ENCODE measurements around the gene RIN3. TPM values are rescaled to one million over a fixed set of nuclear protein-coding genes. Genes with fewer than 3 reads are reported as not detected.

The RIN3 gene
- total RNA-seq, 1 experiment from 2014 or later: 10.9 TPM

DNA sequence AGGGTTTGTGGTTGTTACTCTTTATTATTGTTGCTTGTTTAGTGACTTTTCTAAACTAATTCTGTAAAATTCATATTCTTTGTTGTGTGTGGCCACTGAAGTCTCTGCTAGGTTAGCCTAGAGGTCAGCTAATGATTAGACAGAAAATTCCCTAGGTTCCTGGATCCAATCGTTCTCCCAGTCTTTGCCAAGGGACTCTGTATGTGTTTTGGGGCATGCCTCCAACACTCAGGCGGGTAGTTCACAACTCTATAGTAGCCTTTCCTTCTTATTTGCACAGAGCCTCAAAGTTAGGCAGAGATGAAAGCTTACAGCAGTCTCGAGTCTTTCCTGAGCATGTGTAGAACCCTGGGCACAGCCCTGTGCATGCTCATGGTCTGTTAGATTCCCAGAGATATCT is 32.7 kb upstream of the RIN3 start:
- H3K27me3 ChIP-seq (ENCODE audit: control insufficient read depth, insufficient read depth, low read length): no peaks in the 10 kb centered on the region
- CTCF ChIA-PET: no interaction called here
- DNase-seq (ENCODE audit: low read depth, low spot score): no peak
- POLR2A ChIA-PET: no interaction called here
- no peaks in the 10 kb centered on the region for H3K4me1 ChIP-seq (ENCODE audit: control insufficient read depth, insufficient read depth, low read length)
- intact Hi-C loops (cut with micrococcal nuclease; ENCODE audit: unreplicated experiment): no loop called here
- H3K27ac ChIP-seq (ENCODE audit: low read length): no peak overlapping the region
- no TSS peak for BruUV-seq (replicated peaks)
- TF ChIP-seq, protein P1, sequence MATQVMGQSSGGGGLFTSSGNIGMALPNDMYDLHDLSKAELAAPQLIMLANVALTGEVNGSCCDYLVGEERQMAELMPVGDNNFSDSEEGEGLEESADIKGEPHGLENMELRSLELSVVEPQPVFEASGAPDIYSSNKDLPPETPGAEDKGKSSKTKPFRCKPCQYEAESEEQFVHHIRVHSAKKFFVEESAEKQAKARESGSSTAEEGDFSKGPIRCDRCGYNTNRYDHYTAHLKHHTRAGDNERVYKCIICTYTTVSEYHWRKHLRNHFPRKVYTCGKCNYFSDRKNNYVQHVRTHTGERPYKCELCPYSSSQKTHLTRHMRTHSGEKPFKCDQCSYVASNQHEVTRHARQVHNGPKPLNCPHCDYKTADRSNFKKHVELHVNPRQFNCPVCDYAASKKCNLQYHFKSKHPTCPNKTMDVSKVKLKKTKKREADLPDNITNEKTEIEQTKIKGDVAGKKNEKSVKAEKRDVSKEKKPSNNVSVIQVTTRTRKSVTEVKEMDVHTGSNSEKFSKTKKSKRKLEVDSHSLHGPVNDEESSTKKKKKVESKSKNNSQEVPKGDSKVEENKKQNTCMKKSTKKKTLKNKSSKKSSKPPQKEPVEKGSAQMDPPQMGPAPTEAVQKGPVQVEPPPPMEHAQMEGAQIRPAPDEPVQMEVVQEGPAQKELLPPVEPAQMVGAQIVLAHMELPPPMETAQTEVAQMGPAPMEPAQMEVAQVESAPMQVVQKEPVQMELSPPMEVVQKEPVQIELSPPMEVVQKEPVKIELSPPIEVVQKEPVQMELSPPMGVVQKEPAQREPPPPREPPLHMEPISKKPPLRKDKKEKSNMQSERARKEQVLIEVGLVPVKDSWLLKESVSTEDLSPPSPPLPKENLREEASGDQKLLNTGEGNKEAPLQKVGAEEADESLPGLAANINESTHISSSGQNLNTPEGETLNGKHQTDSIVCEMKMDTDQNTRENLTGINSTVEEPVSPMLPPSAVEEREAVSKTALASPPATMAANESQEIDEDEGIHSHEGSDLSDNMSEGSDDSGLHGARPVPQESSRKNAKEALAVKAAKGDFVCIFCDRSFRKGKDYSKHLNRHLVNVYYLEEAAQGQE (IDR thresholded peaks at IDR 0.05; ENCODE audit: insufficient read depth in 1 of 2, low read depth in 2 of 2, low read length in 1 of 2): no peak
- no peak for TF ChIP-seq SIN3A (IDR thresholded peaks at IDR 0.05; ENCODE audit: borderline replicate concordance, insufficient read depth, low read depth, low read length)
- TF ChIP-seq, protein P2, sequence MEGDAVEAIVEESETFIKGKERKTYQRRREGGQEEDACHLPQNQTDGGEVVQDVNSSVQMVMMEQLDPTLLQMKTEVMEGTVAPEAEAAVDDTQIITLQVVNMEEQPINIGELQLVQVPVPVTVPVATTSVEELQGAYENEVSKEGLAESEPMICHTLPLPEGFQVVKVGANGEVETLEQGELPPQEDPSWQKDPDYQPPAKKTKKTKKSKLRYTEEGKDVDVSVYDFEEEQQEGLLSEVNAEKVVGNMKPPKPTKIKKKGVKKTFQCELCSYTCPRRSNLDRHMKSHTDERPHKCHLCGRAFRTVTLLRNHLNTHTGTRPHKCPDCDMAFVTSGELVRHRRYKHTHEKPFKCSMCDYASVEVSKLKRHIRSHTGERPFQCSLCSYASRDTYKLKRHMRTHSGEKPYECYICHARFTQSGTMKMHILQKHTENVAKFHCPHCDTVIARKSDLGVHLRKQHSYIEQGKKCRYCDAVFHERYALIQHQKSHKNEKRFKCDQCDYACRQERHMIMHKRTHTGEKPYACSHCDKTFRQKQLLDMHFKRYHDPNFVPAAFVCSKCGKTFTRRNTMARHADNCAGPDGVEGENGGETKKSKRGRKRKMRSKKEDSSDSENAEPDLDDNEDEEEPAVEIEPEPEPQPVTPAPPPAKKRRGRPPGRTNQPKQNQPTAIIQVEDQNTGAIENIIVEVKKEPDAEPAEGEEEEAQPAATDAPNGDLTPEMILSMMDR (IDR thresholded peaks at IDR 0.05): no peak
- no peak for TF ChIP-seq TCF7L2 (IDR thresholded peaks at IDR 0.05; ENCODE audit: low read depth, low read length)
- TF ChIP-seq POLR2AphosphoS5 (IDR thresholded peaks at IDR 0.05; ENCODE audit: low read depth, low read length): no peak
- in situ Hi-C loops (cut with HindIII; ENCODE audit: low pct_unique_long_range_greater_than_20kb, low sequenced_read_pairs): no loop called here
- H3K4me3 ChIP-seq (ENCODE audit: low read depth in 2 of 2, low read length in 2 of 2): no peak overlapping the region
- no peaks in the 10 kb centered on the region for H3K36me3 ChIP-seq (ENCODE audit: control insufficient read depth, insufficient read depth, low read length)
- H3K9me3 ChIP-seq (ENCODE audit: control insufficient read depth, insufficient read depth, low read depth, low read length): no peaks in the 10 kb centered on the region
- ATAC-seq: no peak

DNA sequence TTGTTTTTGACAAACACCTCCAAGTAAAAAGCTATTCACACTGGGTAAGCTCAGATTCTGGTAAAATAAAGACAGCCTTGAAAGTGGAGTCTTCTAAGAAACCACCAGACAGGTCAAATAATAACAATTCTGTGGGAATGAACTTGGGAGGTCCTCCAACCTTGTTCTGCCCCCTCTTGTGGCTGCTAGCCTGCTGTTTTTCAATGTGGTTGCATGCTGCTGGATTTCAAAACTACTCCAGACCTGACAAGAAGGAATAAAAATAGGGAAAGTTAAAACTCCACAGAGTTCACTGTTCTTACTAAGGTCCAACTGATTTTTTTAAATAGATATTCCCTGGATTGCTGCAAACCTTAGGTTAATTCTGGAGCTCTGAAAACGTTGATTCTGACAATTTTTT is 32.2 kb upstream of the RIN3 start:
- Histone ChIP-seq H3K4me1 (ENCODE audit: control insufficient read depth, insufficient read depth, low read length) (no peaks in the 10 kb centered on the region), H3K27me3 (ENCODE audit: control insufficient read depth, insufficient read depth, low read length) (no peaks in the 10 kb centered on the region), H3K4me3 (ENCODE audit: low read depth in 2 of 2, low read length in 2 of 2) (no peak overlapping the region), H3K9me3 (ENCODE audit: control insufficient read depth, insufficient read depth, low read depth, low read length) (no peaks in the 10 kb centered on the region), H3K27ac (ENCODE audit: low read length) (no peak overlapping the region), H3K36me3 (ENCODE audit: control insufficient read depth, insufficient read depth, low read length) (no peaks in the 10 kb centered on the region)
- DNase-seq (ENCODE audit: low read depth, low spot score): no peak
- intact Hi-C loops (cut with micrococcal nuclease; ENCODE audit: unreplicated experiment) (no loop called here), in situ Hi-C loops (cut with HindIII; ENCODE audit: low pct_unique_long_range_greater_than_20kb, low sequenced_read_pairs) (no loop called here)
- CTCF ChIA-PET: no interaction called here
- POLR2A ChIA-PET: no interaction called here
- TF ChIP-seq TCF7L2 (IDR thresholded peaks at IDR 0.05; ENCODE audit: low read depth, low read length) (no peak), SIN3A (IDR thresholded peaks at IDR 0.05; ENCODE audit: borderline replicate concordance, insufficient read depth, low read depth, low read length) (no peak)
- TF ChIP-seq, protein P2 (IDR thresholded peaks at IDR 0.05): no peak
- no peak for ATAC-seq
- BruUV-seq (replicated peaks): no TSS peak

Measured in Panc1 (cell line).